HAP-1 (cell line): Measurements from ENCODE around the gene DLGAP4.

Source experiments
- DNase-seq, 2 experiments: peaks; one replicate each; pipeline ENCODE4 v3.0.0-alpha.2; 2016 to 2020; ENCODE audit warnings: low spot score in 2 of 2
- H3K27me3 ChIP-seq: fragments of 250-450 bp; sonication (Bioruptor Pico); 2 replicates; pipeline ENCODE4 v1.5.1; 2020; ENCODE audit warnings: low read depth, mild to moderate bottlenecking, moderate library complexity
- H3K36me3 ChIP-seq: fragments of 250-450 bp; sonication (Bioruptor Pico); replicated peaks from 2 replicates; pipeline ENCODE4 v1.5.1; 2020; ENCODE audit warnings: mild to moderate bottlenecking
- H3K4me1 ChIP-seq: fragments of 250-450 bp; sonication (Bioruptor Pico); 2 replicates; pipeline ENCODE4 v1.5.1; 2020; ENCODE audit warnings: mild to moderate bottlenecking
- H3K4me3 ChIP-seq: fragments of 250-450 bp; sonication (Bioruptor Pico); 2 replicates; pipeline ENCODE4 v1.5.1; 2020; ENCODE audit warnings: mild to moderate bottlenecking, moderate library complexity
- H3K9me3 ChIP-seq: fragments of 250-450 bp; sonication (Bioruptor Pico); 2 replicates; pipeline ENCODE4 v1.5.1; 2020; ENCODE audit warnings: mild to moderate bottlenecking, moderate library complexity
- in situ Hi-C: fragments of 300-500 bp; cut with MboI; formaldehyde crosslinking; loops from 3 replicates; pipeline ENCODE4 v1.14.3; 2020; ENCODE audit warnings: low sequenced_read_pairs, inconsistent platforms, mixed read lengths

The DLGAP4 gene

GRCh38 chr20:36391955-36392354, 85.8 kb downstream of the DLGAP4 start:
- Histone ChIP-seq H3K27me3 (no peaks in the 10 kb centered on the region), H3K4me3 (no peak overlapping the region), H3K4me1 (peaks cover 8% of the 10 kb centered on the region), H3K36me3 (no peaks in the 10 kb centered on the region), H3K9me3 (no peaks in the 10 kb centered on the region)
- in situ Hi-C loops: no loop called here
- no peak for DNase-seq

- no peak for DNase-seq
- in situ Hi-C loops: no loop called here
- Histone ChIP-seq H3K9me3 (no peaks in the 10 kb centered on the region), H3K4me3 (no peak overlapping the region), H3K27me3 (no peaks in the 10 kb centered on the region), H3K4me1 (peaks cover 8% of the 10 kb centered on the region), H3K36me3 (no peaks in the 10 kb centered on the region)
These were observed 86.8 kb downstream of the DLGAP4 start for GRCh38 chr20:36392989-36393388.

GRCh38 chr20:36394340-36394965, 88.3 kb downstream of the DLGAP4 start:
- in situ Hi-C loops: no loop called here
- no peak for DNase-seq
- Histone ChIP-seq H3K9me3 (no peaks in the 10 kb centered on the region), H3K4me1 (peaks cover 8% of the 10 kb centered on the region), H3K4me3 (no peak overlapping the region), H3K36me3 (no peaks in the 10 kb centered on the region), H3K27me3 (no peaks in the 10 kb centered on the region)

- Histone ChIP-seq H3K27me3 (no peaks in the 10 kb centered on the region), H3K4me3 (no peak overlapping the region), H3K4me1 (peaks cover 5% of the 10 kb centered on the region), H3K36me3 (no peaks in the 10 kb centered on the region), H3K9me3 (no peaks in the 10 kb centered on the region)
- no peak for DNase-seq
- in situ Hi-C loops: no loop called here
These were observed 90.2 kb downstream of the DLGAP4 start for GRCh38 chr20:36396340-36396739.

GRCh38 chr20:36396847-36397630, 90.9 kb downstream of the DLGAP4 start:
- in situ Hi-C loops: no loop called here
- DNase-seq: no peak
- Histone ChIP-seq H3K9me3 (no peaks in the 10 kb centered on the region), H3K4me3 (no peak overlapping the region), H3K27me3 (no peaks in the 10 kb centered on the region), H3K36me3 (no peaks in the 10 kb centered on the region), H3K4me1 (no peaks in the 10 kb centered on the region)

GRCh38 chr20:36398515-36398914, 92.4 kb downstream of the DLGAP4 start:
- Histone ChIP-seq H3K9me3 (no peaks in the 10 kb centered on the region), H3K27me3 (no peaks in the 10 kb centered on the region), H3K4me1 (no peaks in the 10 kb centered on the region), H3K36me3 (no peaks in the 10 kb centered on the region), H3K4me3 (no peak overlapping the region)
- in situ Hi-C loops: no loop called here
- no peak for DNase-seq

GRCh38 chr20:36399147-36399968, 93.2 kb downstream of the DLGAP4 start:
- H3K4me1 ChIP-seq: no peaks in the 10 kb centered on the region
- no peaks in the 10 kb centered on the region for H3K36me3 ChIP-seq
- in situ Hi-C loops: no loop called here
- no peaks in the 10 kb centered on the region for H3K27me3 ChIP-seq
- H3K9me3 ChIP-seq: no peaks in the 10 kb centered on the region
- no peak overlapping the region for H3K4me3 ChIP-seq
- DNase-seq: peak; percentile 40 to 85

GRCh38 chr20:36399969-36400545, 93.9 kb downstream of the DLGAP4 start:
- Histone ChIP-seq H3K4me1 (no peaks in the 10 kb centered on the region), H3K36me3 (no peaks in the 10 kb centered on the region), H3K27me3 (no peaks in the 10 kb centered on the region), H3K9me3 (no peaks in the 10 kb centered on the region), H3K4me3 (no peak overlapping the region)
- in situ Hi-C loops: no loop called here
- no peak for DNase-seq

GRCh38 chr20:36400909-36401735, 95.0 kb downstream of the DLGAP4 start:
- Histone ChIP-seq H3K4me1 (no peaks in the 10 kb centered on the region), H3K36me3 (no peaks in the 10 kb centered on the region), H3K9me3 (no peaks in the 10 kb centered on the region), H3K4me3 (no peak overlapping the region), H3K27me3 (no peaks in the 10 kb centered on the region)
- DNase-seq: no peak
- in situ Hi-C loops: no loop called here

- Histone ChIP-seq H3K4me3 (no peak overlapping the region), H3K36me3 (no peaks in the 10 kb centered on the region), H3K9me3 (no peaks in the 10 kb centered on the region), H3K27me3 (no peaks in the 10 kb centered on the region), H3K4me1 (no peaks in the 10 kb centered on the region)
- in situ Hi-C loops: no loop called here
- DNase-seq: no peak
These were observed 96.6 kb downstream of the DLGAP4 start for GRCh38 chr20:36402708-36403107.

GRCh38 chr20:36404435-36404978, 98.4 kb downstream of the DLGAP4 start:
- H3K27me3 ChIP-seq: no peaks in the 10 kb centered on the region

GRCh38 chr20:36405255-36405654, 99.1 kb downstream of the DLGAP4 start:
- Histone ChIP-seq H3K36me3 (no peaks in the 10 kb centered on the region), H3K27me3 (no peaks in the 10 kb centered on the region), H3K4me1 (no peaks in the 10 kb centered on the region; the same call in 1 of the 2 replicates), H3K9me3 (no peaks in the 10 kb centered on the region), H3K4me3 (no peak overlapping the region)
- in situ Hi-C loops: no loop called here
- DNase-seq: no peak

More at GRCh38 chr20:36404435-36404978, 98.4 kb downstream of the DLGAP4 start:
- Histone ChIP-seq H3K9me3 (no peaks in the 10 kb centered on the region), H3K36me3 (no peaks in the 10 kb centered on the region), H3K4me1 (no peaks in the 10 kb centered on the region; the same call in 1 of the 2 replicates), H3K4me3 (no peak overlapping the region)
- in situ Hi-C loops: no loop called here
- DNase-seq: no peak
